Loucy (cell line): ENCODE measurements around the gene TTC7B.

ENCODE experiments used
- H2AFZ ChIP-seq: fragments of 200-600 bp; sonication (generic); 2 replicates; pipeline ENCODE4 v1.6.0; 2016; ENCODE audit warnings: antibody characterized with exemption, mild to moderate bottlenecking, low read length, moderate library complexity
- H3F3A ChIP-seq: fragments of 200-600 bp; 2 replicates; pipeline ENCODE4 v1.6.0; 2016; ENCODE audit warnings: antibody characterized with exemption, low read depth, mild to moderate bottlenecking
- H3K27me3 ChIP-seq: fragments of 200-600 bp; sonication (generic); 2 replicates; pipeline ENCODE4 v1.6.1; 2014; ENCODE audit warnings: low read length, mild to moderate bottlenecking; ENCODE audit not compliant: insufficient read depth, poor library complexity, severe bottlenecking
- H3K36me3 ChIP-seq: fragments of 200-600 bp; sonication (generic); 2 replicates; pipeline ENCODE4 v1.6.1; 2016; ENCODE audit warnings: low read length; ENCODE audit not compliant: insufficient read depth
- H3K4me1 ChIP-seq: fragments of 200-600 bp; sonication (generic); 2 replicates; pipeline ENCODE4 v1.5.1; 2014; ENCODE audit warnings: low read length, mild to moderate bottlenecking; ENCODE audit not compliant: insufficient read depth, poor library complexity, severe bottlenecking
- H3K4me2 ChIP-seq: fragments of 200-600 bp; sonication (generic); 2 replicates; pipeline ENCODE4 v1.6.0; 2014; ENCODE audit warnings: antibody characterized with exemption, low read length, low read depth, mild to moderate bottlenecking; ENCODE audit not compliant: poor library complexity, severe bottlenecking
- H3K4me3 ChIP-seq: fragments of 200-600 bp; sonication (generic); 2 replicates; pipeline ENCODE4 v1.5.1; 2014; ENCODE audit warnings: low read length, mild to moderate bottlenecking, mixed read lengths; ENCODE audit not compliant: poor library complexity, severe bottlenecking
- H3K79me2 ChIP-seq: fragments of 200-600 bp; sonication (generic); 2 replicates; pipeline ENCODE4 v1.6.1; 2014; ENCODE audit warnings: low read length; ENCODE audit not compliant: insufficient read depth
- H3K9ac ChIP-seq: fragments of 200-600 bp; sonication (generic); 2 replicates; pipeline ENCODE4 v1.6.0; 2014; ENCODE audit warnings: mild to moderate bottlenecking, low read depth, low read length, moderate library complexity; ENCODE audit not compliant: poor library complexity, severe bottlenecking
- H3K9me2 ChIP-seq: fragments of 200-600 bp; sonication (generic); replicated peaks from 2 replicates; pipeline ENCODE4 v1.6.1; 2016; ENCODE audit warnings: low read depth, low read length, mixed read lengths
- H3K9me3 ChIP-seq: fragments of 200-600 bp; sonication (generic); 2 replicates; pipeline ENCODE4 v1.6.1; 2014; ENCODE audit warnings: mild to moderate bottlenecking, antibody characterized with exemption, low read length, low read depth; ENCODE audit not compliant: insufficient read depth
- H4K20me1 ChIP-seq: fragments of 200-600 bp; sonication (generic); 2 replicates; pipeline ENCODE4 v1.6.0; 2014; ENCODE audit warnings: antibody characterized with exemption, low read length, mild to moderate bottlenecking; ENCODE audit not compliant: insufficient read depth, poor library complexity, severe bottlenecking
- CTCF ChIP-seq: fragments of 200-600 bp; sonication (generic); conservative IDR thresholded peaks from 2 replicates; pipeline ENCODE4 v1.5.1; 2014; ENCODE audit warnings: mild to moderate bottlenecking, antibody characterized with exemption, low read length
- EZH2phosphoT487 ChIP-seq: fragments of 200-600 bp; IDR thresholded peaks from 2 replicates; pipeline ENCODE4 v1.6.1; 2018; ENCODE audit warnings: antibody characterized with exemption, mild to moderate bottlenecking, moderate library complexity, borderline replicate concordance

The TTC7B gene

GRCh38 chr14:90733139-90733808, 83.0 kb downstream of the TTC7B start:
- Histone ChIP-seq H3K9me3 (no peaks in the 10 kb centered on the region), H3K4me1 (peaks cover 4% of the 10 kb centered on the region), H4K20me1 (no peaks in the 10 kb centered on the region), H3K4me2 (no peak overlapping the region), H3K27me3 (no peaks in the 10 kb centered on the region), H2AFZ (no peak overlapping the region), H3K36me3 (peaks cover 10% of the 10 kb centered on the region; the same call in 1 of the 2 replicates), H3K9me2 (no peaks in the 10 kb centered on the region), H3K9ac (no peak overlapping the region), H3F3A (no peaks in the 10 kb centered on the region), H3K4me3 (no peak overlapping the region), H3K79me2 (no peaks in the 10 kb centered on the region)
- TF ChIP-seq EZH2phosphoT487 (no peak), CTCF (no peak)

GRCh38 chr14:90732718-90733117, 83.5 kb downstream of the TTC7B start:
- no peaks in the 10 kb centered on the region for H3K79me2 ChIP-seq
- H3K4me1 ChIP-seq: peaks cover 4% of the 10 kb centered on the region
- no peak overlapping the region for H2AFZ ChIP-seq
- no peaks in the 10 kb centered on the region for H3K9me3 ChIP-seq
- no peaks in the 10 kb centered on the region for H3K9me2 ChIP-seq
- TF ChIP-seq CTCF (no peak), EZH2phosphoT487 (no peak)
- H3K4me3 ChIP-seq: no peak overlapping the region
- H4K20me1 ChIP-seq: no peaks in the 10 kb centered on the region
- H3F3A ChIP-seq: no peaks in the 10 kb centered on the region
- no peaks in the 10 kb centered on the region for H3K27me3 ChIP-seq
- peaks cover 12% of the 10 kb centered on the region; the same call in 1 of the 2 replicates for H3K36me3 ChIP-seq
- H3K9ac ChIP-seq: no peak overlapping the region
- H3K4me2 ChIP-seq: no peak overlapping the region

- Histone ChIP-seq H3K27me3 (no peaks in the 10 kb centered on the region), H3K9me3 (no peaks in the 10 kb centered on the region), H3K9ac (no peak overlapping the region), H3K79me2 (no peaks in the 10 kb centered on the region), H3F3A (no peaks in the 10 kb centered on the region), H3K4me1 (peaks cover 4% of the 10 kb centered on the region), H2AFZ (no peak overlapping the region), H3K4me3 (no peak overlapping the region), H3K9me2 (no peaks in the 10 kb centered on the region), H3K4me2 (no peak overlapping the region), H3K36me3 (peaks cover 14% of the 10 kb centered on the region; the same call in 1 of the 2 replicates), H4K20me1 (no peaks in the 10 kb centered on the region)
- TF ChIP-seq EZH2phosphoT487 (no peak), CTCF (no peak)
Measured at GRCh38 chr14:90732139-90732538, 84.1 kb downstream of the TTC7B start.
